A673 (cell line): ENCODE measurements around the gene SLC23A2.

Experiments used
- CTCF ChIP-seq: fragments of 300-800, 200-600 bp; sonication (generic); conservative IDR thresholded peaks from 2 replicates; pipeline ENCODE4 v1.5.1; 2017; ENCODE audit warnings: low read depth, mild to moderate bottlenecking, antibody characterized with exemption, low read length, moderate library complexity, mixed read lengths
- EZH2 ChIP-seq: fragments of 200-600 bp; sonication (generic); IDR thresholded peaks from 2 replicates; pipeline ENCODE4 v1.6.1; 2017; ENCODE audit warnings: borderline replicate concordance, low read depth, mild to moderate bottlenecking, mixed read lengths, antibody characterized with exemption, low read length; ENCODE audit not compliant: poor library complexity, severe bottlenecking

- no peak for TF ChIP-seq CTCF
- TF ChIP-seq EZH2, result no peak
Measured at GRCh38 chr20:4853757-4854560, 147.4 kb downstream of the SLC23A2 start.
